ENCODE data around the gene ERC2.
A peak's percentile ranks its signal among the peaks of the same experiment; 100 is the strongest.
"Not testable (repeated sequence)": the region's sequence is repeated elsewhere in the genome, so short reads cannot be mapped to it uniquely, and the experiment has no call there.

The ERC2 gene

GRCh38 chr3:55521064-55521737, 947.1 kb downstream of the ERC2 start:
- DNase-seq (ENCODE audit: low spot score) = no peak

GRCh38 chr3:55519019-55519418, 949.2 kb downstream of the ERC2 start:
- no peak for DNase-seq (ENCODE audit: low spot score)

DNA sequence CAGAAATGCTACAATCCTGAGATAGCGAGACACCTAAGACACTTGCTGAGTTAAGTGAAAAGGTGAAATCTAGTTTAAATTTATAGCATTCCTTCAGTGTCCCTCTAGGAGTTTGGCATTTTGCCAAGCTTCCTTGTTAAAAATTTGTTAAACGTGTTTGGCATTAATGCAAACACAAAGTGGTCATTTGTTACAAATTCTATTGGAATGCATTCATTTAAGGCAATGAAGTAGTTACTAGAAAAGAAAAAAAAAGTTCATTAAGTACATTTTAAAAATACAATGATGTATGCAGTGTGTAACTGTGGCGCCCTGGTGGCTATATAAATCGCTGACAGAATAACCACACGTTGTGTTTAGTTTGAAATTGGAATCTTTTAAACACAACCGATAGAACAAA, 949.8 kb downstream of the ERC2 start:
- no peak for DNase-seq (ENCODE audit: low spot score)

- DNase-seq (ENCODE audit: low spot score) = no peak
Measured at GRCh38 chr3:55516392-55517030, 951.8 kb downstream of the ERC2 start.

DNA sequence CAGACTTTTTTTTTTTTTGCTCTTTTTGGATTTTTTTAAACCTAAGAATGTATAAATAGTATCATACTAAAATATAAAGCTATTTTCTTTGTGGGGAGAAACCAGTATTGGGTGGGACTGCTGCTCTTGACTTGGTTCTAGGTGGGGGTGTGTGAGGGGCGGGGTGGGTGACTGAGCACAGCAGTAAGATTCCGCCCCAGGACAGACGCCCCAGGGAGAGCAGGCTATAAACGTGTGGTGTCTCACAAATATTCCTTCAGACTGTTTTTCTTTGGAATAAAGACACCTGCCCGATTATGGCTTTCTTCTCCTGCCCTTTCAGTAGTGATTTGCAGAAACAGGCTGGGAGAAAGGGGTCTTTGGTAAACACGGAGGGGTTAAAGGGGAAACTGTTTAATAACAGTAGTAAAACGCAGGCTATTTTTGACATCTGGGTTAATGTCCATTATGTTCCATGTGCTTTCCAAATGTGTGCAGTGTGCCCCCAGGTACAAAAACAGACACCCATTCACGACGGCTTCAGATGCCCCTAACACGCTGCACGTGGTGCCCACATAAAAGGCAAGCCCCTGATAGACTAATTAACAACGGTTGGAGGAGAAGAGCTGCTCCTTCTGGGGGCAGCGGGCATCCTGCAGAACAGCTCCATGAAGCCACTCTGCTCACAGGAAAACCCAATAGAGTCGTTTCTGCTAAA, 952.6 kb downstream of the ERC2 start:
- no peak for DNase-seq (ENCODE audit: low spot score)

DNA sequence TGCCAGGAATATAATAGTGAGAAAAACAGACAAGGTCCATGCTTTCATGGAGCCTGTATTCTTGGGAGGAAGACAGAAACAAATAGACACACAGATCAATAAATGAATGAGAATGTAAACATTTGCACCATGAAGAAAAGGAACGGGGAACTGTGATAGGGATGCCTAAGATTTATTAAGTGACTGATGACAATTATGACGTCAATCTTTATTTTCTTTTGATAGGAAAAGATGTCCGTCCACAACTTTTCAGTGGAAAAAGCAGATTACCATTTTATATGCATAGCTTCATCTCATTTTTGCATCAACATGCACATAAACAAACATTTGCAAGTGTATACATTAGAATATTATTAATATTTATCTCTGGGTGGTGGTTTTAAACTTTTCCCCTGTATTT, 953.3 kb downstream of the ERC2 start:
- no peak for DNase-seq (ENCODE audit: low spot score)

DNA sequence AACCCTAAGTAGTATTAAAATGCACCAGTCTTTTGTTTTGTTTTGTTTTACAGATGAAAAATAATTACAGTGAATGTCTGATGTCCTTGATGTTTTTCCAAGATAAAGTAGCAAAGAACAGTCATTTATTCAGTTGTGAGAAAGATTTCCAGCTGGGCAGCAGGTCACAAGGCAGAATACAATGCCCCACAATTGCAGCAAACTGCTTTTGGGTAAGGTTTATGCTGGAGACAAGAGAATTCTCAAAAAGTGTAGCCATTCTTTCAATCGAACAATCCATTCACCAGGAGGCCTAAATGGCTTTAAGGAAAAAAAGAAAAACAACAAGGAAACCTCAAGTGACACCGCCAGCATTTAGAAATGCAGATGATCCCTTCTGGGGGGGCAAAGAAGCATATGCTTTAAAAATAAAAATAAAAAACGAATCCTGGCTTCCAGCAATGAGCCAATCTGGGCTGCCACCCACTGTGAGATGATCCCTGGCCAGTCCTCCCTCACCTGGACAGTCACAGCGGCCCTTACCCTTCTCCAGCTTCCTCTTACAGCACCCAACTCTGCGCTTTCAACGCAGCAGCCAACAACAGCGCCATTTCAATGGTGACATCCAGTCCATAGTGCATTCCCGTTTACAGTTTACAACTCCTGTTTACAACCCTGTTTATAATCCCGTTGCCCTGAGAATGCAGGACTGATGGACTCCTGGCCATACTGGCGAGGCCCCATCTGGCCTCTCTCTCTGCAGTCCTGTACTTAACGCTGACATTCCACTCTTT, 955.5 kb downstream of the ERC2 start:
- no peak for DNase-seq (ENCODE audit: low spot score)

DNA sequence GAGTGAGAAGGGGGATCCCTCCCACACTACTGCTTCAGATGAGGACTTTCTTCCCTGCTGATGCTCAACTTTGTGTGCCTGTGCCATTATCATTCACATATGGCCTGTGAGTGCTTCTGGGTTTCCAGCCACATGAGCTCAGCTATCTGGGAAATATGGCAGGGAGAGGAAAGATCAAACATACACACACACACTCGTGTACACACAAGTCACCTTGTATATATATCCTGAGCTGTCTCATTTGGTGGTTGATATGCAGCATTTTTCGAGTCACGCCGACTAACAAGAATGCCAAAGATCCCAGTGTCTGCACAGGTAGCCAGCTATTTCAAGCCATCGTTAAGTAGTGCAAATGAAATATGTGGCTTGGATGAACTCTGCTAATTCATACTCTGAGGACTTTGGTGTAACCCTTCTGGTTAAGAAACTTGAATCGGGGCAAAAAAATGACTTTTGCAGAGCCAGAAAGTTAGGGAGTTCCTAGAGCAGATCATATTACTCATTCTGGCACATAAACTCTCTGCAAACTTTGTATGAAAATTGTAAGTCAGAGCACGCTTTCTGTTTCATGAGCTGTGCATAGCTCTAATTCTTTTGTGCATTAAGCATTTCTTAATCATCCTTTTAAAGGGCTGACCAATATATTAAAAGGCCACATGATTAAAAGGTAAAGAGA, 956.2 kb downstream of the ERC2 start:
- no peak for DNase-seq (ENCODE audit: low spot score)

GRCh38 chr3:55508335-55508734, 959.9 kb downstream of the ERC2 start:
- DNase-seq (ENCODE audit: low spot score) = no peak

GRCh38 chr3:55507808-55508207, 960.5 kb downstream of the ERC2 start:
- DNase-seq (ENCODE audit: low spot score) = no peak

GRCh38 chr3:55505776-55506175, 962.5 kb downstream of the ERC2 start:
- no peak for DNase-seq (ENCODE audit: low spot score)

DNA sequence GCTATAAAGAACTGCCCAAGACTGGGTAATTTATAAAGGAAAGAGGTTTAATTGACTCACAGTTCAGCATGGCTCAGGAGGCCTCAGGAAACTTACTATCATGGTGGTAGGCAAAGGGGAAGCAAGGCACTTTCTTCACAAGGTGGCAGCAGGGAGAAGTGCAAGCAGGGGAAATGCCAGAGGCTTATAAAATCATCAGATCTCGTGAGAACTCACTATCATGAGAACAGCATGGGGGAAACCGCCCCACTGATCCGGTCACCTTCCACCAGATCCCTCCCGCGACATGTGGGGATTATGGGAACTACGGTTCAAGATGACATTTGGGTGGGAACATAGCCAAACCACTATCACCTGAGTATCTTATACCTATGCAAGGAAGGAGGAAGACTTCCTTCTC, 963.2 kb downstream of the ERC2 start:
- DNase-seq (ENCODE audit: low spot score) = not testable (repeated sequence)

DNA sequence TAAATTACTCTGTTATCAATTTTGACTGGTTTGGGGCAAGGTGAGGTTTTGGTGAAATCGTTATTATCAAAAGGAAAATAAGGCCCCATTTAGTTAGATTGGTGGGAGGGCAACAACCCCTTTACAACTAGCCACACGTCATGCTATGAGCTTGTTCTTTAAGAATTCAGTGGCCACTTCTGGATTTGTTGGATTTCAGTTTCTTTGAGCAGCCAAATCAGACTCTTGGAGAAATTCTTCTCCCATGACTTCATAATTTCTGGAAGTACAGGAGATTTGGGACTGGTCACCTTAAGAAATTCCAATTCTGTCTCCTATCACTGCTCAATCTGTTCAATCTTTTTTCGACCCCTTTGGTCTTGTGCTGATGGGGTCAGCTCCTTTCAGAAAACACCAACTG, 966.4 kb downstream of the ERC2 start:
- DNase-seq (ENCODE audit: low spot score) = no peak

GRCh38 chr3:55500555-55501330, 967.5 kb downstream of the ERC2 start:
- DNase-seq (ENCODE audit: low spot score) = no peak

- no peak for DNase-seq (ENCODE audit: low spot score)
Measured at GRCh38 chr3:55498520-55498919, 969.7 kb downstream of the ERC2 start.

DNA sequence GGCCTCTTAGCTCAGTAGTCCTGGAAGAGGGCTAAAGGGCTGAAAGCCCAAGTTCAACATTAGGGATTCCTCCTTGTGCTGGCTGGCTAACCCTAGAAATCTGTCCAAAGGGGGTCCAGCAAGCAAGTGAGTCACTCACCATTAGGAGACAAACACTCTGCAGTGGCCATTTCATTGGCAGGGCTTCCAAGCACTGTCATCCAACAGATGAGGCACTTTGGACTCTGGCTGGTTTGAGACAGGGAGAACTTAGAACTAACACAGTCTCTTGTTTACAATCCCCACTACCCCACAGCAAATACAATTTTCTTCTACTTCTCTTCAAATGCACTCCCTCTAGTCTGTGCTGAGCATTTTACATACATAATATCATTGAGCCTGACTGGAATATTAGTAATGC, 971.0 kb downstream of the ERC2 start:
- no peak for DNase-seq (ENCODE audit: low spot score)

DNA sequence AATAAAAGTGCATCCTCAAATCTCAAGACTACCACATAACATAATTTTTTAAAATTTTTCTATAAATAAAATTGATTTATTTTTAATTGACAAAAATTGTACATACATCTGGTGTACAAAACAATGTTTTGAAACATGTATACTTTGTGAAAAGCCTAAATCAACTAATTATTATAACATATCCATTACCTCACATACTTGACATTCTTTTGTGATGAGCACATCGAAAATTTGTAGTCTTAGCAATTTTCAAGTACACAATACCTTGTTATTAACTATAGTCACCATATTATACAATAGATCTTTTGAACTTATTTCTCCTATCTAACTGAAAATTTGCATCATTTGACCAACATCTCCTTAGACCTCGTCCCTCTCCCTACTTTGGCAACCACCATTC, 973.3 kb downstream of the ERC2 start:
- DNase-seq (ENCODE audit: low spot score) = no peak

- DNase-seq (ENCODE audit: low spot score) = no peak
Measured at GRCh38 chr3:55492976-55493375, 975.3 kb downstream of the ERC2 start.

GRCh38 chr3:55491296-55491816, 976.9 kb downstream of the ERC2 start:
- DNase-seq (ENCODE audit: low spot score) = no peak

DNA sequence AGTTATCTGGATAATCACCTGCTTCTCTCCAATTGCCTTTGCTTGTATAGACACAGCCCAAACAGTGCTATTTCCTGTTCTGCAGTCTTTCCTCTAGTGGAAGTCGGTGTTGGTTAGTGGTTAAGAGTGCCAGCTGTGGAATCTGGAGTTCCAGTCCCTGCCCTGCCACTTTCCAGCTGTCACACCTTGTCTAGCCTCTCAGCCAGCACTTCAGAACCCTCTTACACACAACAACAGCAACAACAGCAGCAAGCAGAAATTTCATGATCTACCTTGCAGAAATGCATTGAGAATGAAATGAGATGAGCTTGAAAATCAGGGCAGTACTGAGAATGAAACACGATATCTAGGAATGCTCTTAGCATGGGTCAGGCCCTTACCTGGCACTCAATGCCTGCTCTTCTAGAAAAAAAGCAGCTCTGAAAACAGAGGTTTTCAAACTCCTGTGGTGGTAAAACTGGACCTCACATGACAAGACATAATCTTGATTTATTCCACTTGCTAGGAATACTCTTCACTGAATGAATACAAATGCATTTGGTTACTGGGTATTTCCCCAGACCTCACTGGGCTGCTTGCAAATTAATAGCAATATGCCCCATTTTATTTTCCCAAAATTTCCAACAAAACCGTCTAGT, 977.9 kb downstream of the ERC2 start:
- no peak for DNase-seq (ENCODE audit: low spot score)

DNA sequence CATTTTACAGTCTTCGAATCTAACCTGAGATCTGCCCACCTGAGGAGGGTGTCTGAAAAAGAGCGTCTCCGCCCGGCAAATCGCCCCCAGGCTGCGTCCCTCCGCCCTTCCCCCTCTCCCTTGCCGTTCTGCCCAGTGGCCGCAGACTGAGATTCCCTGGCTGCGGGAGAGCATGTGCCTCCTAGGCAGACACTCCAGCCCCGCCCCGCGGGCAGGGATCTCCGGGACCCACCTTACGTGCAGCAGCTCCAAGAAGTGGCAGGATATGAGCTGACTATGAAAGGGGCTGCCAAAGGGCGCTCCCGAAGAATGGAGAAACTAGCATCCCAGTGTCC, 978.5 kb downstream of the ERC2 start:
- peak; percentile 72 for DNase-seq (ENCODE audit: low spot score)

All from ecto neural progenitor cell (in vitro differentiated cells).